ENCODE results near the gene CD86. TPM values are rescaled to one million over a fixed set of nuclear protein-coding genes. Genes with fewer than 3 reads are reported as not detected.

The CD86 gene
- total RNA-seq, 2 experiments from 2014 or later = 0.69 to 1.4 TPM

DNA sequence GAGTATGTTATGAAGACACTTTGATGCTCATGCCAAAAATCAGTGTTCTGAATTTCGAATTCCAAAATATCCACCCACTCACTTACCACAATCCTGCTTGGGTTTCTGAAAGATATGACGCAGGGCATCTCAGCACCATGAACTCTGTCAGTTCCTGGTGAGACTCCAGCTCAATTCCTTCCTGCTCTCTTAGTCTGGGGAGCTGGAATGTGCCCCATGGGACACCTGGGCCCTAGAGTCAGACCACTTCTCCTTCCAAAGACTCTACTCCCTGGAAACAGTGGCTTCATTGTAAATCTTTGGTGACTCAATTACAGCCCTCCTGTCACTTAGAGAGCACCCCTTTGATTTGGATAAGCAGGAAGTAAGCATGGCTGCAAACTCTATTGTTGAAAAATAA lies 50.5 kb downstream of the CD86 start:
- H3K36me3 ChIP-seq (ENCODE audit: insufficient read depth, low read length) = no peaks in the 10 kb centered on the region
- intact Hi-C loops (cut with DNase I, micrococcal nuclease) = loop anchor here in 1 of 2 experiments (10.0 kb wide), 1 partner anchor 569 kb away; no protein-coding TSS in a partner anchor
- H3K9me3 ChIP-seq (ENCODE audit: control insufficient read depth in 1 of 2, insufficient read depth in 1 of 2, low read length in 2 of 2) = no peaks in the 10 kb centered on the region
- no peak overlapping the region for H3K27ac ChIP-seq (ENCODE audit: low read depth in 1 of 2, low read length in 2 of 2)
- peaks cover 4% of the 10 kb centered on the region for H3K4me1 ChIP-seq (ENCODE audit: insufficient read depth, low read length)
- H3K27ac Mint-ChIP-seq = no peak overlapping the region
- H3K4me3 Mint-ChIP-seq = no peak overlapping the region
- ATAC-seq (ENCODE audit: poor library complexity) (no peak), DNase-seq (no peak)
- peaks cover 16% of the 10 kb centered on the region for H3K4me1 Mint-ChIP-seq (ENCODE audit: low read depth)
- TF ChIP-seq, protein P1, sequence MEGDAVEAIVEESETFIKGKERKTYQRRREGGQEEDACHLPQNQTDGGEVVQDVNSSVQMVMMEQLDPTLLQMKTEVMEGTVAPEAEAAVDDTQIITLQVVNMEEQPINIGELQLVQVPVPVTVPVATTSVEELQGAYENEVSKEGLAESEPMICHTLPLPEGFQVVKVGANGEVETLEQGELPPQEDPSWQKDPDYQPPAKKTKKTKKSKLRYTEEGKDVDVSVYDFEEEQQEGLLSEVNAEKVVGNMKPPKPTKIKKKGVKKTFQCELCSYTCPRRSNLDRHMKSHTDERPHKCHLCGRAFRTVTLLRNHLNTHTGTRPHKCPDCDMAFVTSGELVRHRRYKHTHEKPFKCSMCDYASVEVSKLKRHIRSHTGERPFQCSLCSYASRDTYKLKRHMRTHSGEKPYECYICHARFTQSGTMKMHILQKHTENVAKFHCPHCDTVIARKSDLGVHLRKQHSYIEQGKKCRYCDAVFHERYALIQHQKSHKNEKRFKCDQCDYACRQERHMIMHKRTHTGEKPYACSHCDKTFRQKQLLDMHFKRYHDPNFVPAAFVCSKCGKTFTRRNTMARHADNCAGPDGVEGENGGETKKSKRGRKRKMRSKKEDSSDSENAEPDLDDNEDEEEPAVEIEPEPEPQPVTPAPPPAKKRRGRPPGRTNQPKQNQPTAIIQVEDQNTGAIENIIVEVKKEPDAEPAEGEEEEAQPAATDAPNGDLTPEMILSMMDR (IDR thresholded peaks at IDR 0.05) = no peak
- ChIA-PET POLR2A (no interaction called here), CTCF (no interaction called here)
- H3K4me3 ChIP-seq (ENCODE audit: low read length) = no peak overlapping the region
- H3K27me3 ChIP-seq (ENCODE audit: control insufficient read depth in 1 of 2, insufficient read depth in 2 of 2, low read length in 2 of 2) = peaks cover 0 to 5% of the 10 kb centered on the region in 2 experiments
- H3K27me3 Mint-ChIP-seq = peaks cover 1% of the 10 kb centered on the region
- H3K36me3 Mint-ChIP-seq (ENCODE audit: low read depth) = no peaks in the 10 kb centered on the region
- no peaks in the 10 kb centered on the region for H3K9me3 Mint-ChIP-seq

DNA sequence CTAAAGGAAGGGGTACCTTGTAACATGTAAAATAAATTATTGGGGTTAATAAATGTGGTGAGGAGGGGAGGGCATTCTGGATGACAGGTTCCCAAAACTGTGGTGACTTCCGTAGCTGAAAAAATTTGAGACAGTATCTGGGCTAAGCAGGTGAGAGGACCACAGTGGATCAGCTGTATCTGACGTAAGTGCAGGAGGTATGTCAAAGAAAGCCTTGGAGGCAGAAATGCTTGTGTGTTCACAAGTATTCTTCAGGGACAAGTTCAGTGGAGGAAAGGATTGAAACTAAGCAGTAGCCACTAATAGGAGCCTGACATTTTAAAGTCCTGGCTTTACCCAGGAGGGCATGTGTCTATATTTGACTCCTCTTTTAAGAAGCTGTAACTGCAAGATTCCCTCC lies 52.0 kb downstream of the CD86 start:
- TF ChIP-seq, protein P1 (IDR thresholded peaks at IDR 0.05) = no peak
- intact Hi-C loops (cut with DNase I, micrococcal nuclease) = loop anchor here in 1 of 2 experiments (10.0 kb wide), 1 partner anchor 568 kb away; no protein-coding TSS in a partner anchor
- Mint-ChIP-seq H3K4me3 (no peak overlapping the region), H3K4me1 (ENCODE audit: low read depth) (peaks cover 4% of the 10 kb centered on the region), H3K27me3 (peaks cover 10% of the 10 kb centered on the region), H3K27ac (no peak overlapping the region), H3K9me3 (no peaks in the 10 kb centered on the region), H3K36me3 (ENCODE audit: low read depth) (no peaks in the 10 kb centered on the region)
- H3K9me3 ChIP-seq (ENCODE audit: control insufficient read depth in 1 of 2, insufficient read depth in 1 of 2, low read length in 2 of 2) = no peaks in the 10 kb centered on the region
- POLR2A ChIA-PET = no interaction called here
- H3K36me3 ChIP-seq (ENCODE audit: insufficient read depth, low read length) = no peaks in the 10 kb centered on the region
- no peak overlapping the region for H3K4me3 ChIP-seq (ENCODE audit: low read length)
- DNase-seq = no peak
- peaks cover 0 to 7% of the 10 kb centered on the region in 2 experiments for H3K27me3 ChIP-seq (ENCODE audit: control insufficient read depth in 1 of 2, insufficient read depth in 2 of 2, low read length in 2 of 2)
- CTCF ChIA-PET = no interaction called here
- no peak for ATAC-seq (ENCODE audit: poor library complexity)
- no peaks in the 10 kb centered on the region for H3K4me1 ChIP-seq (ENCODE audit: insufficient read depth, low read length)
- H3K27ac ChIP-seq (ENCODE audit: low read depth in 1 of 2, low read length in 2 of 2) = no peak overlapping the region

DNA sequence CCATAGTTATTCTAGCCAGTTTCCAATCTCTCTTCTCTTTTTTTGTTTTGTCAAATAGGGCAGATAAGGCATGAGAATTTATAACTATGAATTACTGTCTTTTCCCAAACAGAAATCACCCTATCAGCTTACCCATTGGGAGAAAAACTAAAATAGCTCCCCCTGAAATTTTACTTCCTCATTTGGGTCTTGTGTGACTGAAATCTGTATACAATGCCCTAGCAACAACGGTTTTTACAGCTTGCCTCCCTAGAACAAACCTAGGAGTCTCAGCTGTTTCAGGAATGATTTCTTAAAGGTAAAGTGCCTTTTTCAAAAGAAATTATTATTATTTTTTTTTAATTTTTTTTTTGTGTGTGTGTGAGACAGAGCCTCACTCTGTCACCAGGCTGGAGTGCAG lies 56.8 kb downstream of the CD86 start:
- POLR2A ChIA-PET = no interaction called here
- CTCF ChIA-PET = no interaction called here
- no peak overlapping the region for H3K27ac Mint-ChIP-seq
- H3K36me3 Mint-ChIP-seq (ENCODE audit: low read depth) = no peaks in the 10 kb centered on the region
- intact Hi-C loops (cut with DNase I, micrococcal nuclease) = no loop called here
- no peak overlapping the region for H3K4me3 ChIP-seq (ENCODE audit: low read length)
- H3K4me3 Mint-ChIP-seq = no peak overlapping the region
- ATAC-seq (ENCODE audit: poor library complexity) (no peak), DNase-seq (no peak)
- H3K9me3 Mint-ChIP-seq = peaks cover 3% of the 10 kb centered on the region
- peaks cover 0 to 7% of the 10 kb centered on the region in 2 experiments for H3K27me3 ChIP-seq (ENCODE audit: control insufficient read depth in 1 of 2, insufficient read depth in 2 of 2, low read length in 2 of 2)
- H3K9me3 ChIP-seq (ENCODE audit: control insufficient read depth in 1 of 2, insufficient read depth in 1 of 2, low read length in 2 of 2) = no peaks in the 10 kb centered on the region
- TF ChIP-seq, protein P1 (IDR thresholded peaks at IDR 0.05) = no peak
- H3K4me1 ChIP-seq (ENCODE audit: insufficient read depth, low read length) = no peaks in the 10 kb centered on the region
- H3K27ac ChIP-seq (ENCODE audit: low read depth in 1 of 2, low read length in 2 of 2) = no peak overlapping the region
- H3K4me1 Mint-ChIP-seq (ENCODE audit: low read depth) = no peaks in the 10 kb centered on the region
- no peaks in the 10 kb centered on the region for H3K36me3 ChIP-seq (ENCODE audit: insufficient read depth, low read length)
- peaks cover 16% of the 10 kb centered on the region for H3K27me3 Mint-ChIP-seq

Data from CD4-positive, alpha-beta T cell (primary cell).